HEK293 (cell line): Measurements from ENCODE around the gene ERGIC1.

Source experiments
- CTCF ChIA-PET: fragments of 350-600 bp; formaldehyde crosslinking; extraction: SDS; loops from one replicate; lab custom pipeline; 2021; ENCODE audit warnings: antibody characterized with exemption; lab: Yijun Ruan, JAX
- POLR2A ChIA-PET: fragments of 300-600 bp; formaldehyde crosslinking; extraction: SDS; loops from one replicate; lab custom pipeline; 2020; ENCODE audit warnings: antibody characterized with exemption, inconsistent platforms; lab: Yijun Ruan, JAX
- H3K27ac ChIP-seq: fragments of 200-500 bp; sonication (Bioruptor generic); 2 replicates; pipeline ENCODE4 v1.5.1; 2014; ENCODE audit warnings: low read depth, low read length, control low read depth, inconsistent platforms; ENCODE audit errors: extremely low read depth
- H3K36me3 ChIP-seq, 2 experiments: fragments of 200-500 bp in 1 of 2; sonication (Bioruptor generic) in 1 of 2; 1 replicate in 1 of 2; 2 replicates in 1 of 2; pipeline ENCODE4 v1.5.1; 2014 to 2017; ENCODE audit warnings: inconsistent platforms in 2 of 2, low read length in 2 of 2; ENCODE audit not compliant: control insufficient read depth in 2 of 2, insufficient read depth in 1 of 2
- H3K4me1 ChIP-seq: fragments of 200-500 bp; sonication (Bioruptor generic); 2 replicates; pipeline ENCODE4 v1.5.1; 2014; ENCODE audit warnings: mild to moderate bottlenecking, low read length, inconsistent platforms; ENCODE audit not compliant: control insufficient read depth, insufficient read depth
- H3K4me3 ChIP-seq: 2 replicates; pipeline ENCODE4 v1.5.1; 2011; ENCODE audit warnings: low read depth, mild to moderate bottlenecking, control low read depth, low read length, moderate library complexity
- H3K9me3 ChIP-seq: fragments of 200-500 bp; sonication (Bioruptor generic); 2 replicates; pipeline ENCODE4 v1.5.1; 2014; ENCODE audit warnings: low read depth, low read length, inconsistent platforms; ENCODE audit not compliant: control insufficient read depth, insufficient read depth
- GLIS2 ChIP-seq: fragments of 450-650 bp; formaldehyde crosslinking; IDR thresholded peaks from 2 replicates; pipeline ENCODE4 v1.5.1; 2016; ENCODE audit warnings: missing biosample characterization, missing genetic modification characterization
- SCRT1 ChIP-seq: fragments of 450-650 bp; formaldehyde crosslinking; IDR thresholded peaks from 2 replicates; pipeline ENCODE4 v1.5.1; 2016; ENCODE audit warnings: missing biosample characterization, missing genetic modification characterization, borderline replicate concordance
- SCRT2 ChIP-seq: fragments of 450-650 bp; formaldehyde crosslinking; IDR thresholded peaks from 2 replicates; pipeline ENCODE4 v1.5.1; 2016; ENCODE audit warnings: missing biosample characterization, missing genetic modification characterization
- TRIM28 ChIP-seq: IDR thresholded peaks from 2 replicates; pipeline ENCODE4 v1.6.1; 2011; ENCODE audit warnings: low read length, control low read depth, borderline replicate concordance
- ZBTB1 ChIP-seq: fragments of 450-650 bp; formaldehyde crosslinking; IDR thresholded peaks from 2 replicates; pipeline ENCODE4 v1.5.1; 2016; ENCODE audit warnings: missing biosample characterization, missing genetic modification characterization
- ZBTB21 ChIP-seq: fragments of 450-650 bp; formaldehyde crosslinking; IDR thresholded peaks from 2 replicates; pipeline ENCODE4 v1.5.1; 2017; ENCODE audit warnings: missing biosample characterization, missing genetic modification characterization
- ZBTB8A ChIP-seq: fragments of 450-650 bp; formaldehyde crosslinking; IDR thresholded peaks from 2 replicates; pipeline ENCODE4 v1.5.1; 2016; ENCODE audit warnings: missing biosample characterization, missing genetic modification characterization
- ZFHX2 ChIP-seq: fragments of 450-650 bp; formaldehyde crosslinking; conservative IDR thresholded peaks from 2 replicates; pipeline ENCODE4 v1.5.1; 2016; ENCODE audit warnings: missing biosample characterization, missing genetic modification characterization
- ZFP37 ChIP-seq: fragments of 450-650 bp; formaldehyde crosslinking; IDR thresholded peaks from 2 replicates; pipeline ENCODE4 v1.5.1; 2016; ENCODE audit warnings: missing biosample characterization, missing genetic modification characterization
- ZNF138 ChIP-seq: fragments of 450-650 bp; formaldehyde crosslinking; IDR thresholded peaks from 2 replicates; pipeline ENCODE4 v1.5.1; 2016; ENCODE audit warnings: missing biosample characterization, missing genetic modification characterization, borderline replicate concordance
- ZNF2 ChIP-seq: fragments of 450-650 bp; formaldehyde crosslinking; IDR thresholded peaks from 2 replicates; pipeline ENCODE4 v1.5.1; 2016; ENCODE audit warnings: missing biosample characterization, missing genetic modification characterization
- ZNF292 ChIP-seq: fragments of 450-650 bp; formaldehyde crosslinking; IDR thresholded peaks from 2 replicates; pipeline ENCODE4 v1.5.1; 2016; ENCODE audit warnings: low read depth, missing biosample characterization, missing genetic modification characterization, borderline replicate concordance
- ZNF335 ChIP-seq: fragments of 450-650 bp; formaldehyde crosslinking; conservative IDR thresholded peaks from 2 replicates; pipeline ENCODE4 v1.5.1; 2016; ENCODE audit warnings: missing biosample characterization, missing genetic modification characterization
- ZNF654 ChIP-seq: fragments of 450-650 bp; formaldehyde crosslinking; IDR thresholded peaks from 2 replicates; pipeline ENCODE4 v1.5.1; 2016; ENCODE audit warnings: low read depth, missing biosample characterization, missing genetic modification characterization
- ZNF707 ChIP-seq: fragments of 450-650 bp; formaldehyde crosslinking; IDR thresholded peaks from 2 replicates; pipeline ENCODE4 v1.5.1; 2016; ENCODE audit warnings: missing biosample characterization, missing genetic modification characterization
- ZXDB ChIP-seq: fragments of 450-650 bp; formaldehyde crosslinking; IDR thresholded peaks from 2 replicates; pipeline ENCODE4 v1.5.1; 2016; ENCODE audit warnings: missing biosample characterization, missing genetic modification characterization
- TF ChIP-seq, protein P1 (sequence below): fragments of 450-650 bp; formaldehyde crosslinking; IDR thresholded peaks from 2 replicates; pipeline ENCODE4 v1.5.1; 2016; ENCODE audit warnings: missing biosample characterization, missing genetic modification characterization
- TF ChIP-seq, protein P2 (sequence below): fragments of 450-650 bp; formaldehyde crosslinking; IDR thresholded peaks from 2 replicates; pipeline ENCODE4 v1.5.1; 2017; ENCODE audit warnings: missing biosample characterization, mild to moderate bottlenecking, missing genetic modification characterization, moderate library complexity

Gene ERGIC1

DNA sequence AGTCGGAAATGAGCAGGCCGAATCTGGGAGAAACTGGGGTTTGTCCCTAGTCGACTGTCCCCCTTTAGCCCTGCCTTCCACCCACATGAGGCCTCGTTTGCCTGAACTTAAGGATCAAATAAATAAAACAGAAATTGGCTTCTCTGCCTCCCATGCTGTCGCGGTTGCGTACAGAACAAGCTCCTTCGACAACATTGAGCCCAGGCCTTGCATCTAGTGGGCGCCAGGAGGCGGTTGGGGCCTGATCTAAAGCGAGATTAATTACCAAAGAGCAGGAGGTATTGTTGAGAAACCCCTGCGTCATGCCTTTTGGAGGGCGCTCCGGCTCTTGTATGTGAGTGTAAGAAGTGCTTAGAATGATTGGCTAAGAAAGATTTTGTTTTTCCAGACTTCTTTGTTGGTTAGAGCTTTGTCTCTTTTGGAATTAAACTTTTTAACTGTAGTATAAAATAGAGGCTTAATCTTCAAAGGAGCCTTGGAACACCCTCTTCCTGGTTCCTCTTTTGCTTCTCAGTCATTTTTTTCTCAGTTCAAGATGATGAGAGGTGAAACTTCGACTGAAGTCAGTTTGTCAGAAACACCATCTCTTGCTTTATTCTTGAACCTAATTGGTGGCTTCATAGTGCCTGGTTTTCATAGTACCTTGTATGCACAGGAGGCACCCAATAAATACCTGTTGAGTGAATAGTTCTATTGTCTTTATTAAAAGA is 150.3 kb downstream of the ERGIC1 start (continued):
- TF ChIP-seq, protein P1, sequence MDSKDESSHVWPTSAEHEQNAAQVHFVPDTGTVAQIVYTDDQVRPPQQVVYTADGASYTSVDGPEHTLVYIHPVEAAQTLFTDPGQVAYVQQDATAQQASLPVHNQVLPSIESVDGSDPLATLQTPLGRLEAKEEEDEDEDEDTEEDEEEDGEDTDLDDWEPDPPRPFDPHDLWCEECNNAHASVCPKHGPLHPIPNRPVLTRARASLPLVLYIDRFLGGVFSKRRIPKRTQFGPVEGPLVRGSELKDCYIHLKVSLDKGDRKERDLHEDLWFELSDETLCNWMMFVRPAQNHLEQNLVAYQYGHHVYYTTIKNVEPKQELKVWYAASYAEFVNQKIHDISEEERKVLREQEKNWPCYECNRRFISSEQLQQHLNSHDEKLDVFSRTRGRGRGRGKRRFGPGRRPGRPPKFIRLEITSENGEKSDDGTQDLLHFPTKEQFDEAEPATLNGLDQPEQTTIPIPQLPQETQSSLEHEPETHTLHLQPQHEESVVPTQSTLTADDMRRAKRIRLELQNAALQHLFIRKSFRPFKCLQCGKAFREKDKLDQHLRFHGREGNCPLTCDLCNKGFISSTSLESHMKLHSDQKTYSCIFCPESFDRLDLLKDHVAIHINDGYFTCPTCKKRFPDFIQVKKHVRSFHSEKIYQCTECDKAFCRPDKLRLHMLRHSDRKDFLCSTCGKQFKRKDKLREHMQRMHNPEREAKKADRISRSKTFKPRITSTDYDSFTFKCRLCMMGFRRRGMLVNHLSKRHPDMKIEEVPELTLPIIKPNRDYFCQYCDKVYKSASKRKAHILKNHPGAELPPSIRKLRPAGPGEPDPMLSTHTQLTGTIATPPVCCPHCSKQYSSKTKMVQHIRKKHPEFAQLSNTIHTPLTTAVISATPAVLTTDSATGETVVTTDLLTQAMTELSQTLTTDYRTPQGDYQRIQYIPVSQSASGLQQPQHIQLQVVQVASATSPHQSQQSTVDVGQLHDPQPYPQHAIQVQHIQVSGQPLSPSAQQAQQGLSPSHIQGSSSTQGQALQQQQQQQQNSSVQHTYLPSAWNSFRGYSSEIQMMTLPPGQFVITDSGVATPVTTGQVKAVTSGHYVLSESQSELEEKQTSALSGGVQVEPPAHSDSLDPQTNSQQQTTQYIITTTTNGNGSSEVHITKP: 0 out of 2 replicates have a peak, but pooled peaks have one; percentile 2
- TF ChIP-seq ZFHX2 (tag by site-specific recombination): 0 out of 2 replicates have a peak, but pooled peaks have one; percentile 29
- no peak for TF ChIP-seq ZXDB (tag by site-specific recombination)
- TF ChIP-seq SCRT2 (tag by site-specific recombination): peak; percentile 79
- TF ChIP-seq ZNF335 (tag by site-specific recombination): peak; percentile 71
- TF ChIP-seq ZNF707: peak; percentile 88
- TF ChIP-seq ZBTB21 (tag by site-specific recombination): peak; percentile 14; the same call in 1 of the 2 replicates
- TF ChIP-seq ZBTB8A: peak; percentile 90
- TF ChIP-seq TRIM28: peak; percentile 80
- 0 out of 2 replicates have a peak, but pooled peaks have one; percentile 11 for TF ChIP-seq ZNF2 (tag by site-specific recombination)
- TF ChIP-seq ZBTB1 (tag by site-specific recombination): no peak
- no peak for TF ChIP-seq ZFP37 (tag by site-specific recombination)
- peak; percentile 15; the same call in 1 of the 2 replicates for TF ChIP-seq ZNF654 (tag by site-specific recombination)
- TF ChIP-seq, protein P2, sequence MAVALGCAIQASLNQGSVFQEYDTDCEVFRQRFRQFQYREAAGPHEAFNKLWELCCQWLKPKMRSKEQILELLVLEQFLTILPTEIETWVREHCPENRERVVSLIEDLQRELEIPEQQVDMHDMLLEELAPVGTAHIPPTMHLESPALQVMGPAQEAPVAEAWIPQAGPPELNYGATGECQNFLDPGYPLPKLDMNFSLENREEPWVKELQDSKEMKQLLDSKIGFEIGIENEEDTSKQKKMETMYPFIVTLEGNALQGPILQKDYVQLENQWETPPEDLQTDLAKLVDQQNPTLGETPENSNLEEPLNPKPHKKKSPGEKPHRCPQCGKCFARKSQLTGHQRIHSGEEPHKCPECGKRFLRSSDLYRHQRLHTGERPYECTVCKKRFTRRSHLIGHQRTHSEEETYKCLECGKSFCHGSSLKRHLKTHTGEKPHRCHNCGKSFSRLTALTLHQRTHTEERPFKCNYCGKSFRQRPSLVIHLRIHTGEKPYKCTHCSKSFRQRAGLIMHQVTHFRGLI: peak; percentile 52; the same call in 1 of the 2 replicates

GRCh38 chr5:172985596-172985995 is 151.5 kb downstream of the ERGIC1 start:
- H3K4me1 ChIP-seq: no peaks in the 10 kb centered on the region; the same call in 1 of the 2 replicates
- no peak overlapping the region for H3K27ac ChIP-seq
- no peak overlapping the region for H3K4me3 ChIP-seq
- TF ChIP-seq SCRT1 (0 out of 2 replicates have a peak, but pooled peaks have one; percentile 32), GLIS2 (tag by site-specific recombination) (no peak), SCRT2 (tag by site-specific recombination) (peak; percentile 78)
- H3K9me3 ChIP-seq: no peaks in the 10 kb centered on the region
- ChIA-PET POLR2A (no interaction called here), CTCF (interaction anchor here (0.6 to 0.7 kb wide), 2 partner anchors 25 to 31 kb away, joined by 3 read pairs; no protein-coding TSS in a partner anchor)
- H3K36me3 ChIP-seq: peaks cover 11 to 31% of the 10 kb centered on the region in 2 experiments; a peak in 2 of 3 replicates

DNA sequence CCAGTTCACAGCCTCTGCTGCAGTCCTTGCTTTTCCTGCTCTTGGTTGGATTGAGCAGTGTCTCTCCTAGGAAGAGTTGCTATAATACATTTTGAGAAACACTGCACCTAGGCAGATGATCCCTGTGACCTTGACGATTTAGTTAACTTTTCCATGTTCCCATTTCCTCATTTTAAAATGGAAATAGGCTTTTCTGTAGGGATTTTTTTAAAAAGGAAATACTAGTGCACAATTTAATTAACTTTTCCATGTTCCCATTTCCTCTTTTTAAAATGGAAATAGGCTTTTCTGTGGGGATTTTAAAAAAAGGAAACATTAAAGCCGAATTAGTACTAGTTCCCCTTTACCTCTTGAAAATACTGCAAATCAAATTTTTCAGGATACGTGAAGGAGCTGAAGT is 154.2 kb downstream of the ERGIC1 start:
- no peaks in the 10 kb centered on the region for H3K9me3 ChIP-seq
- H3K36me3 ChIP-seq: peaks cover 14 to 44% of the 10 kb centered on the region in 2 experiments; a peak in 2 of 3 replicates
- H3K4me3 ChIP-seq: no peak overlapping the region
- ChIA-PET POLR2A (no interaction called here), CTCF (interaction anchor here (0.7 to 1.1 kb wide), 2 partner anchors 27 to 188 kb away, joined by 4 read pairs; no protein-coding TSS in a partner anchor)
- H3K27ac ChIP-seq: no peak overlapping the region
- TF ChIP-seq, protein P2: no peak
- no peak for TF ChIP-seq ZNF138 (tag by site-specific recombination)
- no peak for TF ChIP-seq ZNF292
- H3K4me1 ChIP-seq: no peaks in the 10 kb centered on the region; the same call in 1 of the 2 replicates
